Subcutaneous adipose tissue (tissue), 4 donors: Measurements from ENCODE around the gene SMG1. TPM values are rescaled to one million over a fixed set of nuclear protein-coding genes. Genes with fewer than 3 reads are reported as not detected.

ENCODE experiments used
- total RNA-seq, 4 donors: library from RNA; depleted of rRNA; stranded (reverse); fragments of >200 nt; gene quantifications; one replicate each; pipeline ENCODE4 v1.1.0, GENCODE V29; 2016

Gene SMG1
- total RNA-seq, 4 donors from 2014 or later = 109 to 128 (median 117) TPM

Other genes with a start within 250 kb of the SMG1 start
- gene RPS15A, start 136.1 kb downstream of the SMG1 start, total RNA-seq = 1,000 to 10,000 TPM; 1,382 to 2,144 (median 2,003) TPM
- 100 to 1,000 TPM; 274 to 393 (median 335) TPM for gene ARL6IP1, start 124.9 kb downstream of the SMG1 start, total RNA-seq
- 1 to 10 TPM in 3 of 4 donors, under 1 TPM in 1; 0.44 to 4.3 (median 2.0) TPM for gene TMC7, start 57.5 kb upstream of the SMG1 start, total RNA-seq
- gene COQ7, start 141.2 kb upstream of the SMG1 start, total RNA-seq = 10 to 100 TPM in 3 of 4 donors, 1 to 10 TPM in 1; 9.5 to 26.0 (median 13.2) TPM
- 10 to 100 TPM; 45.0 to 72.0 (median 56.7) TPM for gene ITPRIPL2, start 187.6 kb upstream of the SMG1 start, total RNA-seq
- gene SYT17, start 241.8 kb upstream of the SMG1 start, total RNA-seq = 1 to 10 TPM; 1.3 to 9.2 (median 6.1) TPM